Measurements from ENCODE around the gene CYB5D1.

GRCh38 chr17:7816926-7817642 lies 40.7 kb upstream of the CYB5D1 start:
- TF ChIP-seq CTCF (IDR thresholded peaks at IDR 0.05): no peak
- no peak for TF ChIP-seq POLR2A (IDR thresholded peaks at IDR 0.05)
